ENCODE measurements around the gene UBL4B.

Gene UBL4B

GRCh38 chr1:110118636-110119396, 6.6 kb downstream of the UBL4B start:
- DNase-seq, result no peak

GRCh38 chr1:110119843-110120242, 7.6 kb downstream of the UBL4B start:
- DNase-seq, result no peak

DNA sequence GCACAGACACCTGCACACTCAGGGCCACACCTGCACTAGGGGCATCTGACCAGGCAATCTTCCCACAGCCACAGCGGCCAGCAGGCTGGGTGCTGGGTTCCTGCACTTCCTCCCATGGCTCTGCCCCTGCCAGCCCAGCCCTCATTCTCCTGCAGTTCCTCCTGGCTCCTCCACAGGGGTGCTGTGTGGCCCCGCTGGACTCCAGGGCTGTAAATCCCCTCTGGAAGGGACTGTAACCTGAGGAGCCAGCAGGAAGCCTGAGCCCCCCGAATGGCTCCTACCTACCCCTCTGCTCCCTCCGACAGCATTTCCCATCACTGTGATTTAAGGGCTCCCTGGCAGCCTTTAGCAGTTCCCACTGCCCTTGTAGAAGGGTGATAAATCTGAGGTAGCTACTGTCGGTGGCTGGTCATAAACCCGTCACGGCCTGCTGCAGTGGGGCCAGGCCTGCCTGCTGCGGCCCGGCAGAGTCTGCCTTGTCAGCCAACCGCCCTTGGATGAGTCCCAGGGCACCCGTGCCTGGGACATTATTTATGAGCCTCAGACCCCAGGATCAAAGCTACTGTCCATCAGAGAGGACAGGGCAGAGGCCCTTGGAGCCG, 8.8 kb downstream of the UBL4B start:
- DNase-seq, result no peak

DNA sequence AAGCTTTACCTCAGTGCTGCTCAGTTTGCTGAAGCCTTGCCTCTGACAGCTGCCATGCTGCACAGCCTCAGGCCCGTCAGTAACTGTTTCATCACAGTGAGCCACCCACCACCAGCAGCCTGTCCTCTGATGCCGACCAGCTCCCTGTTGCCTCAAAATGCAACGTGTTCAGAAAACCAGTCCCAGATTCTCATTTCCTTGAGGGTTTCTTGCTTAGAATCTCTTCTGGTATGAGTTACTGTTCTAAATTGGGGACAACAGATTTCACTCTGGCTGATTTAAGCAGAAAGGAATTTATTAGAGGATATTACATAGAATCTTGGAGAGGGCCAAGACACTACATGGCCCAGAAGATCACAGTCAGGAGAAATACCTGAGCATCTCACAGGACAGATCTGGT, 11.0 kb downstream of the UBL4B start:
- DNase-seq, result no peak

DNA sequence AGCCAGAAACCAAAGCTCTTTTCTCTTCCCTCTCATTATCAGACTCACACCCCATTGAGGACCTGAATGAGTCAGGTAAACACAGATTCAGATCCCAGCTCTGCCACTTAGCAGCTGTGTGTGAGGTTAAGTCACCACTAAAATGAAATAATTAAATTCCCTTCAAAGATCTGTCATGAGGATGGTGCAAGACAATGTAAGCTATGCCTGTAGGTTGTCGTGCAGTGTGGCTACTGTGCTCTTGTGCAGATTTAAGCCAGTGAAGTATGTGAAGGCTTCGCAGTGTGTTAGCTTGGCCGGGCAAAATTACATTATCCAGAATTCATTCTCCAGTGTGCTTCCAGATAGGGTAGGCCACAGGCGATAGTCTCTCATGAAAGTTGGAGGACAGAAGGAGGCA, 13.6 kb downstream of the UBL4B start:
- no peak for DNase-seq

- DNase-seq, result no peak
Measured at GRCh38 chr1:110130113-110130591, 17.9 kb downstream of the UBL4B start.

DNA sequence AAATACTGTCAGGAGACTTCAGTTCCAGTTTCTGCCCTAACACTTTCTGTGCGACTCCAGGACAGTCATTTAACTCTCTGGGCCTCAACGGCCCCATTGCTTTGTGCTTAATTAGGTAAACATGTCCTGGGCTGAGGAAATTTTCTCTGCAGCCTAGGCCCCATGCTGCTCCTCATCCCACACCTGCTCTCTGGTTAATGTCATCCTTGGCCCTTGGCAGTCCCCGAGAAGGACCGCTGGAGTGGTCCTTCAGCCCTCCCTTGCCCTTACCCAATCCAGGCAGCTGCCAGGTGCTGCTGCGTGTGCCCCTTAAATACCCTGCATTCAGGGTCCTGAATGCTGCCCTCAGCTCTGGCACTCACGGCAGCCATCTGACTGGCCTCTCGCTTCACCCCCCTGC, 18.7 kb downstream of the UBL4B start:
- DNase-seq, result no peak

GRCh38 chr1:110132682-110133081, 20.4 kb downstream of the UBL4B start:
- no peak for DNase-seq

DNA sequence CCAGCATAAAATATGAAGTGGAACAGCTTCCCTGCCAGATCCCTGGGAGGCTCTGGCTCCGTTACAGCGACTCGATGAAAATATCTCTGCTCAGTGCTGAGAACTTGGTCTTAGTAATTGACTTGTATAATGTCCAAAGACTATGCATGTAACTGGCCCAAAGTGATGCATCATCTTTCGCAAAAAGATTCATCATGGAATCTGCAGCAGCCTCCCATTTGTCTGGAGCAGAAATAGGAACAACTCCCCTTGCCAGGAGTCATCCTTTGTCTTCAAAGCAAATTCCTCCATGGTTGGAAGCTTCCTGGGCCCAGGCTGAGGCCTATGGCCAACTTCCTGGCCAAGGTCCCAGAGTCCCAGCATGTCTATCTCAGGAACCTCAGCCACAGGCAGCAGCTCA, 21.2 kb downstream of the UBL4B start:
- DNase-seq, result no peak

DNA sequence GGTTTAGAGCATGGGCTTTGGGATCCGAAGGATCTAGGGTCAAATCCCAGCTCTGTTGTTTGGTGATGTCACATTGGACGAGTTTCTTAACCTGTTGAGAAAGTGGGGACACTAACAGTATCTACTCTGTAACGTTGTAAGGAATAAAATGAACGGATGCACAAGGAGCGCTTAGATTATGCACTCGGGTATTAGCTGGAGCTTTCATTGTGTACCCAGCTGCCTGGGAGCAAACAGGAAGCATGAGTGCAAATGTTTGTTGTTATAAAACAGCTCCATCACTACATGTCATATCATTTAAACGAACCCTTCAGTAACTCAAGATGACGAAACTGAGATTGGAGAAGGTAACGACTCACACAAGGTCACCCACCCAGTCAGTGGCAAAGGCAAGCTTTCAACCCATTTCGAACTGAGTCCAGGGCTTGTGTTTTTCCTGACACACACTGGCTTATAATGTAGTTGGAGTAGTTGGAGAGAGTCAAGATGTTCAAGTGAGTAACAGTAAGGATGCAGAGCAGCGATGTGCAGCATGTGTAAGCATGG, 21.9 kb downstream of the UBL4B start:
- DNase-seq, result no peak

DNA sequence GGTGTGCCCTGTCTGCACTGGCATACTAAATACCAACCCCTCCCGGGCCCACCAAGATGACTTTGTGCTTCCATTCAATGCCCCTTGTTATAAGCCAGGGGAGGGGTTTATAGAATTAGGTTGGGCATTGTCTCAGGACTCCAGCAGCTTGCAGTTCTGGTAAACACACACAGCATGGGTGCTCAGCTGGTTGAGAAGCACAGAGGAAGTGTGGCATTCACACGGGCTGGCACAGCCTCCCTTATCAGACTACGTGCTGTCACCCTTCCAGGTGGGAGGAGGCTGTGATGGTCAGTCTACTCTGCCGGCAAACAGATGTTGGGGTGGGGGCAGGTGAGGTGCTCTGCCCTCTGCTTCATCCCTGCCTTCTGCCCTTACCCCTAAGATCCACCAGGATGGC, 23.0 kb downstream of the UBL4B start:
- DNase-seq, result no peak

DNA sequence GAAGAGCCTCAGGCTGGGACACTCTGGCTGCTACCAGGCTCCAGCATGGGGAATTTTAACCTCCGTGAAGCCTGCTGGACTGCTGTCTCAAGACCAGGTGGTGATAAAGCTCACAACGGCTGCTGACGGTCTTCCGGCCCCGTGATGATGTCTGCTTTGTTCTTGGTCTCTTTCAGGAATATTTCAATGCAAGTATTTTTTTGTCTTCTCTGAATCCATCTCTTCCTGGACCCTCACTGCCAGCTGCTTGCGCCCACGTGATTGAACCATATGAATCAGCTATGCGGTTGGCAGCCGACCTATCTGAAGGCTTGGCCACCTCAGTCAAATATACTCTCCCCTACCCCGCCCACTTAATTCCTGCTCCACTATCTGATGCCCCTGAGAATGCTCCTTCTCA, 23.4 kb downstream of the UBL4B start:
- no peak for DNase-seq

GRCh38 chr1:110136911-110137310, 24.7 kb downstream of the UBL4B start:
- DNase-seq, result no peak

- DNase-seq, result no peak
Measured at GRCh38 chr1:110138956-110139355, 26.7 kb downstream of the UBL4B start.

GRCh38 chr1:110144366-110144765, 32.1 kb downstream of the UBL4B start:
- no peak for DNase-seq

DNA sequence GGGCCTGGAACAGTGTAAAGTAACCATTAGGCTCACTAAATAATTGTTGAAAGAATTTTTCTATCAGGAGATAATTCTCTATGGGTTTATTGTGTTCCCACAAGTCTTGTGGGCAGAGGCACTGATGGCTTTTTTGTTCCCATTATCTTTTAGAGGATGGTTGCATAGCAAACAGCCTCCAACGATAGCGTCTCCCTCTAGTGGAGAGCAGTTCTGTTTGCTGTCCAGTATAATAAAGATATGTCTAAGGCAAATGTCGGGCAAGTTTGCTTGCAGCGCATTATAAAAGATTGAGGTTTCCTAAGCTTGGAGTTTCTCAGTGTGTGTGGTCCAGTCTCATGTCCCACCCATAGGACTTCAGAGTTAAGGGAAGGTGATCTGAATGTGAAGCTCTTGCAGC, 36.7 kb downstream of the UBL4B start:
- no peak for DNase-seq

- DNase-seq, result no peak
Measured at GRCh38 chr1:110150330-110151174, 38.3 kb downstream of the UBL4B start, which contains the start of gene SLC6A17. TSS of gene SLC6A17 (plus strand) at chr1:110150494. CDS start at chr1:110166930, 16,436 bp downstream.

GRCh38 chr1:110151175-110151669, 39.0 kb downstream of the UBL4B start:
- no peak for DNase-seq

DNA sequence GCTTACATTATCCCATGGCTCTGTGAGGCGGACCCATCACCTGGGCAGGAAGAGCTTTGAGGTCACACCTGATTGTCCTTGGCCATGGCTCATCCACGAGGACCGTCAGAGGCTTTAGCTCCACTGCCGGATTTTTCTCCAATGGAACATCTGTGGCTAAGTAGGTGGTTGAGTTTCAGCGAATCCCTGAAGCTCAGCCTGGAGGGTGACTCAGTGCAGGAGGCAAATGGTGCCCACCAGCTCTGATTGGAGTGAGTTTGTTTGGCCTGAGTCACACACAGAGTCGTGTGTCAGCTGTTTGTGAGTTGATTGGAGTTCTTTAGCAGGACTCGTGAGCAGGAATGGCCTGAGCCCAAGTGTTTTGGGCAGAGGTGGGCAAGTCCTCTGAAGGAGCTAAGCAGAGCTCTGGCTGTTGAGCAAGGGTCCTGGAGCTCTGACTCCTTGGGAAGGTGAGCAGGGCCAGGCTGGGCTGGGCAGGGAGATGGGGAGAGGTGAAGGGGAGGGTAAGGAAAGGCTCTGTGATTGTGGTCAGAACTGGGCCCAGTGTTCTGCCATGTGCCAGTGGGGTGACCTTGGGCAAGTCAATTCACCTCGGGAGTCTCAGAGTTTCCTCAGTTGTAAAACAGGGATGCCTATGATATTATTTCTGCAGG, 40.0 kb downstream of the UBL4B start:
- DNase-seq, result no peak

DNA sequence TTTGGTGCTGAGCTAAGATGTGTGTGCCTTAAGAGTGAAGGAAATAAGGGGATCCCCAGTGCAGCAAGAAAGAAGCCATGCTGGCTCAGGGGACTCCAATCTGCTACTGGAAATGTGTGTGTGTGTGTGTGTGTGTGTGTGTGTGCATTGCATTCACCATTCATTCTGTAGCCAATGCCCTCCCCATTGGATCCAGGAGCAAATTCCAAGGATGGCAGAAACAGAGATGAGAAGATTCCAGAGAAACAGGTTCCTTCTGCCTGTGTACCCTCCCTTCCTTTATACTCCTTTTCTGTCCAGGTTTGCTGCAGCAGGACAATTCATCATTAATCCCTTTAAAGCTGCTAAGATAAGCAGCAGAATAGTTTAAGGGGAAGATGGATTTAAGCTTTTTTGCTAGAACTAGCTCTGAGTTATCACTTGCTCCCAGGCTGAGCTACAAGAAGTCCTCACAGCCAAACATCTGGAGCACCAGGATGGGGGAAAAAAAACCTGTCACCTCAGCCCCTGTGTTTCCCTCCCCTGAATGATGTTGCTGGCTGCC, 41.2 kb downstream of the UBL4B start:
- DNase-seq, result no peak

- peak; percentile 83 for DNase-seq
Measured at GRCh38 chr1:110155878-110156522, 43.8 kb downstream of the UBL4B start.

DNA sequence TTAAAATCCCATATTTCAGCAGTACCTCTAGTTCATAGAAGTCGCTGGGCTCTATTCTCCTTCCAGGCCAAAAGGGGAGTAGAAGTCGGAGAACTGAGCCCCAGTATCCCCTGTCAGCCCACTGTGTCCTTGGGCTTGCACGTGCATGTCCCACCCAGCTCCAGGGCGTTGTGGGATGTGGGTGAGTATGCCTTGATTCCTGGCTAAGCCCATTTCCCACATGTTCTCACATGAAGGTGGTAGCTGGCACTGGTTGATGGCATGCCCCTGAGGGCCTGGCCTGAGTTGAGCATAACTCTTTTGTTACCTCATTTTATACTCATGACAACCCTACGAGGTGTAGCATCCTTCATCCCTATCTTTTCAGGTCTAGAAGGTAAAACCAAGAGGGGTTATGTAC, 46.0 kb downstream of the UBL4B start:
- no peak for DNase-seq

Data from right hindlimb (tissue), 1 donor.